Natural killer cell treated with Interleukin-12 subunit alpha and Interleukin-12 subunit beta and Interleukin-15 and Interleukin-18, amount 100 ng/mL, for 72 hours (primary cell): ENCODE data around the gene TBC1D14. TPM values are rescaled to one million over a fixed set of nuclear protein-coding genes. Genes with fewer than 3 reads are reported as not detected.
"Not testable (repeated sequence)": the region's sequence is repeated elsewhere in the genome, so short reads cannot be mapped to it uniquely, and the experiment has no call there.

Experiments used
- ATAC-seq, 2 donors: fragments of 150-1000 bp; cut with Tn5 transposase in 1 of 2; sonication (Bioruptor Pico), chemical (Tn5 transposase) in 1 of 2; 2 replicates each; pipeline ENCODE4 v1.10.0; 2021
- DNase-seq: peaks from one replicate; pipeline ENCODE4 v3.0.0; 2022; ENCODE audit warnings: low spot score
- H3K27ac Mint-ChIP-seq, 2 donors: 1 replicate in 1 of 2; 2 replicates in 1 of 2; pipeline ENCODE4 v1.8.0; 2022; ENCODE audit warnings: mixed read lengths in 2 of 2, mild to moderate bottlenecking in 1 of 2, moderate library complexity in 1 of 2
- H3K27me3 Mint-ChIP-seq, 2 donors: 1 replicate in 1 of 2; 2 replicates in 1 of 2; pipeline ENCODE4 v1.8.0; 2022; ENCODE audit warnings: mixed read lengths in 2 of 2
- H3K36me3 Mint-ChIP-seq: one replicate; pipeline ENCODE4 v1.8.0; 2022; ENCODE audit warnings: mixed read lengths
- H3K4me1 Mint-ChIP-seq, 2 donors: 1 replicate in 1 of 2; 2 replicates in 1 of 2; pipeline ENCODE4 v1.8.0; 2022; ENCODE audit warnings: low read depth in 2 of 2, mixed read lengths in 2 of 2, mild to moderate bottlenecking in 1 of 2
- H3K4me3 Mint-ChIP-seq: one replicate; pipeline ENCODE4 v1.8.0; 2022; ENCODE audit warnings: mixed read lengths
- H3K9me3 Mint-ChIP-seq: 2 replicates; pipeline ENCODE4 v1.8.0; 2022; ENCODE audit warnings: mixed read lengths
- total RNA-seq, 2 donors: library from RNA; stranded (reverse); gene quantifications; one replicate each; pipeline ENCODE4 v1.2.3, GENCODE V29; 2022

TBC1D14 gene
- total RNA-seq, 2 donors from 2014 or later, result 37.3 to 56.9 TPM

DNA sequence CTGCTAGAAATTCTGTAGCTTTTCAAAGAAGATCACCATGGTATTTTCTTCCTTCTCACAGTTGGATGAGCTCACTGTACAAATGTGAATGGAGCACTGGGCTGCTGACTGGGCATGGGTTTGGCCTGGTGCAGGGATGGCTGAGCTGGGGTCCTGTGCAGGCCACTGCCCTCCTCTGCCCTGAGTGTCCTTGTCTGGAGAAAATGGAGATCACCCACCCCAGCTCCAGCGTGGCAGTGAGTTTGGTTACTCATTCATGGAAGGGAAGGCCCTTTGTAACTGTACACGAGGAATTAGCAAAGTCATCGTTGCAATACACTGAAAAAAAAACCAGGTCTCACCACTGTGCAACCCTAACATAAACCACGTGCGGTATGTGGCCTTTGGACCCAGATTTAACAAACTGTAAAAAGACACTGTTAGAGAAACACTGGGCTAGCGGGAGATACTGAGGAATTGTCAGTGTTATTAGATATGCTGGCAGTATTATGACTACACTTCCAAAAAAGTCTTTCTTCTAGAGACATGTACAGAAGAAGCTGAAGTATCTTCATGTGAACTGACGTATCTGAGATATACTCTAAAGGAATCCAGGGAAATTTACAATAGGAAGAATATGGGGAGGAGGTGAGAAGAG, 16.1 kb upstream of the TBC1D14 start:
- H3K27me3 Mint-ChIP-seq, result no peaks in the 10 kb centered on the region
- H3K27ac Mint-ChIP-seq, result peak overlapping the region; percentile 20 to 80
- ATAC-seq (peak; percentile 3 to 56), DNase-seq (no peak)
- H3K4me3 Mint-ChIP-seq, result peak overlapping the region; percentile 74
- H3K36me3 Mint-ChIP-seq, result no peaks in the 10 kb centered on the region
- peaks cover 26 to 32% of the 10 kb centered on the region in 2 donors for H3K4me1 Mint-ChIP-seq
- no peaks in the 10 kb centered on the region for H3K9me3 Mint-ChIP-seq

DNA sequence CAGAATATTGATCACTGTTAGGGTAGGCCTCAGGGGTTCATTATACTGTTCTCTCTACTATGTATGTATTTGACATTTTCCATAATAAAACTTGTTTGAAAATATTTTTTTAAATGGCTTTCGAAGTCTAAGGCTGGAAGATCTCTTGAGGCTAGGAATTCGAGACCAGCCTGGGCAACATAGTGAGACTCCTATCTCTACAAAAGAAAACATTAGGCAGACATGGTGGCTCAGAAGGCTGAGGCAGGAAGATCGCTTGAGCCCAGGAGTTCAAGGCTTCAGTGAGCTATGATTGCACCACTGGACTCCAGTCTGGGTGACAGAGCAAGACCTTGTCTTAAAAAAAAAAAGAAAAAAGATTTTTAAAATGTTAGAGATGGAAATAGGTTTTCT, 15.5 kb upstream of the TBC1D14 start:
- no peaks in the 10 kb centered on the region for H3K36me3 Mint-ChIP-seq
- ATAC-seq (no peak), DNase-seq (no peak)
- no peaks in the 10 kb centered on the region for H3K9me3 Mint-ChIP-seq
- peaks cover 31 to 38% of the 10 kb centered on the region in 2 donors for H3K4me1 Mint-ChIP-seq
- H3K4me3 Mint-ChIP-seq, result peak overlapping the region; percentile 74
- H3K27ac Mint-ChIP-seq, result peak overlapping the region; percentile 20 to 80
- H3K27me3 Mint-ChIP-seq, result no peaks in the 10 kb centered on the region

DNA sequence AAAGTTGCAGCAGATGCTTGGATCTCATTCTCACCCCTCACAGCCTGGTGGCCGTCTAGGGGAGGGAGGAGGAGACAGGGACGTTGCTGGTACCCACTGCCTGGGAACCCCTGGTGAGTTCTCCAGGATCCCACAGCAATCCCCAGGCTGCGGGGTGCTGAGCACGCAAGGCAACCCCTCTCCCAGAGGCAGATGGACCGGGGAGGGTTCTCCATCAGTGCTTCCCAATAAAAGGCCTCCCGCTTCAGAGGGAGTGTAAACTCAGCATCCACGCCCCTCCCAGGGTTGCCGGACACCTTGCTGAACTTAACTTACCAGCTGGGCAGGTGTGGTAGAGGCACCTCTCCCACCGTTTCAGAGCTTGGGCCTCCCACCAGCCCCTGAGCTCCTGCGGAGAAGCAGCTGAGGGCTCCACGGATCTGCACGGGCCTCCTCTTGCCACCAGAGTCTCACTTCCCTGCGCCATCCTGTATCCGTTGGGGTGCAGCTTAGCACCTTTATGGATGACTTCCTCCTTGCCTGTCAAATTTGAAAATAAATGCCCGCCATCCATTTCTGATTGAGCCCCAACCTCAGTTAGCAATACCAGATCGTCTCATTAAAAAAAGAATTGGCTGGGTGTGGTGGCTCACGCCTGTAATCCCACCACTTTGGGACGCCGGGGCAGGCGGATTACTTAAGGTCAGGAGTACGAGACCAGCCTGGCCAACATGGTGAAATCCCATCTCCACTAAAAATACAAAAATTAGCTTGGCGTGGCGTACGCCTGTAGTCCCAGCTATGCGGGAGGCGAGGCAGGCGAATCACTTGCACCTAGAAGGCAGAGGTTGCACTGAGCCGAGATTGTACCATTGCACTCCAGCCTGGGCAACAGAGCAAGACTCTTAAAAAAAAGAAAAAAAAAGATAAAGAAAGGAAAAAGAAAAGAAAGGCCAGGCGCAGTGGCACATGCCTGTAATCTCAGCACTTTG, 14.8 kb upstream of the TBC1D14 start:
- H3K4me1 Mint-ChIP-seq, result peaks cover 38 to 45% of the 10 kb centered on the region in 2 donors
- peak overlapping the region; percentile 74 for H3K4me3 Mint-ChIP-seq

DNA sequence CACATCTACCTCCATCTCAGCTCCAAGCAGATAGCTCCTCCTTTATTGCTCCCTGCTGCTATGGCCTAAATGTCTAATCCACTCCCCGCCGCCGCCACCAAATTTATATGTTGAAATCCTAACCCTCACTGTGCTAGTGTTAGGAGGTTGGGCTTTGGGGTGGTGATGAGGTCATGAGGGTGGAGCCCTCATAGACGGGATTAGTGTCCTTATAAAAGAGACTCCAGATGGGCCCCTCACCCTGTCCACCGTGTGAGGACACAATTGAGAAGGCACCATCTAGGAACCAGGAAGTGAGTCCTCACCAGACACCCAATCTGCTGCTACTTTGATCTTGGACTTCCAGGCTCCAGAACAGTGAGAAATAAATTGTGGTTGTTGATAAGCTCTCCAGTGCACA, 13.6 kb upstream of the TBC1D14 start:
- no peak for DNase-seq
- H3K9me3 Mint-ChIP-seq, result no peaks in the 10 kb centered on the region
- H3K27me3 Mint-ChIP-seq, result no peaks in the 10 kb centered on the region
- no peak overlapping the region for H3K4me3 Mint-ChIP-seq
- H3K27ac Mint-ChIP-seq, result no peak overlapping the region
- ATAC-seq, result no peak
- H3K36me3 Mint-ChIP-seq, result no peaks in the 10 kb centered on the region
- H3K4me1 Mint-ChIP-seq, result peaks cover 48 to 55% of the 10 kb centered on the region in 2 donors

More for the DNA sequence above, 14.8 kb upstream of the TBC1D14 start:
- Mint-ChIP-seq H3K27me3 (no peaks in the 10 kb centered on the region), H3K9me3 (no peaks in the 10 kb centered on the region), H3K36me3 (no peaks in the 10 kb centered on the region), H3K27ac (peak overlapping the region; percentile 50 to 80)
- DNase-seq, result peak; percentile 40
- no peak for ATAC-seq

DNA sequence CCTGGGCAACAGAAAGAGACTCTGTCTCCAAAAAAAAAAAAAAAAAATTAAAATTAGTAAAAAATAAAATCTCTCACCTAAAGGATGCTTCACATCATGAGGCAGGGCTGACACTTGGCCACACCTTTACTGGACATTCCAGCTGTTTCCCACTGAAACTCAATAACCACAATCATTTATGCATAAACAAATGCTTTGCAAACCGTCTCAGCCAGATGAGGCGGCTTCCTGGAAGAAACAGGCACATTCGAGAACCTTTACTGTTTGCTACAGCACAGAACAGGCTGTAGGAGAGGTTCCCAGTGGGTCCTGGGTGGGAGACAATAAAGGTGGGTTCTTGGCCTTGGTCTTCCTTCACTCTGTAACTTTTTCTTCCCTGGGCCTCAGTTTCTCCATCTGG, 10.9 kb upstream of the TBC1D14 start:
- Mint-ChIP-seq H3K9me3 (no peaks in the 10 kb centered on the region), H3K4me1 (peaks cover 30 to 39% of the 10 kb centered on the region in 2 donors), H3K27ac (peak overlapping the region; percentile 95 to 99), H3K4me3 (peak overlapping the region; percentile 92), H3K27me3 (no peaks in the 10 kb centered on the region), H3K36me3 (no peaks in the 10 kb centered on the region)
- ATAC-seq (peak in 1 of 2 donors; percentile 34), DNase-seq (peak; percentile 20)

DNA sequence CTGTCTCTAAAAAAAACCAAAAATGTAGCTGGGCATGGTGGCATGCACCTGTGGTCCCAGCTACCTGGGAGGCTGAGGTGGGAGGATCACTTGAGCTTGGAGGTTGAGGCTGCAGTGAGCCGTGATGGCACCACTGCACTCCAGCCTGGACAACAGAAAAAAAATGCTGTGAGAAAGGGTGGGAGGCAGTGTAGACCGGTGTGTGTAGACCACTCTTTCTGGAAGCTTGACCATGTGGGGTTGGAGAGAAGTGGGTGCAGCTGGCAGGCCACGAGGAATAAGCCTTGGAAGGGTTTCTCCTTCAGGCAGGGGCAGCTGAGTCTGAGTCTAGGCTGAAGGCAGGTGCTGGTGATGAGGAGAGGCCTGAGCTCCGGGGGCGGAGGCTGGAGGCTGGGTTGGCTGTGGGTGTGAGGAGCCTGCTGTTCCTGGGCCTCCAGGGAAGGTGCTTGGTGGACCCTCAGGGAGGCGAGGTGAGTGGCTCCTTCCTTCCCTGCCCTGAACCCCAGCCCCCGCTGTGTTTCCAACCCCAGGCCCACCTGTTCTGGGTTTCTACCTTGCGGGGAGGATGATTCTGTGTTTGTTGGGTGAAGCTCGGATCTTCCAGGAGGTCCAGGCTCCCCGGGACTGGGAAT, 9.3 kb upstream of the TBC1D14 start:
- H3K9me3 Mint-ChIP-seq, result no peaks in the 10 kb centered on the region
- peak overlapping the region; percentile 92 for H3K4me3 Mint-ChIP-seq
- peaks cover 26 to 29% of the 10 kb centered on the region in 2 donors for H3K4me1 Mint-ChIP-seq
- no peak for DNase-seq
- no peaks in the 10 kb centered on the region for H3K36me3 Mint-ChIP-seq
- H3K27ac Mint-ChIP-seq, result peak overlapping the region; percentile 95 to 99
- H3K27me3 Mint-ChIP-seq, result no peaks in the 10 kb centered on the region
- ATAC-seq, result no peak

DNA sequence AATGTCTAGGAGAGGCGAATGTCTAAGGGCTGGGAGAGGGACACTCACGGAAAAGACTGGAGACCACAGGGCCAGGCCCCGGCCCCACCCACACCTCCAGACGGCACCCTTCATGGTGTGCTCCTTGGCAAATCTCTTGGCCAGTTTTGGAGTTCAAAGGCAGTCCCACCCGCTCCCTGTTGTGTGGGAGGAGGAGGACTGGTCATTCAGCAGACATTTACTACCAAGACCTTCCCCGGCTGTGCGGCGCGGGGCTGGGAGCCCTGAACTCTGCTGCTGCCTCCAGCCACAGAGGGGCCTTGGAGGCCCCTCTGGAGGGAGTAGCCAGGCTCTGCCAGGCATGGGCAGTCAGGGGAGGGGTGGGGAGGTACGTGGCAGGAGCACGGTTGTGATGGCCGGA, 8.7 kb upstream of the TBC1D14 start:
- no peak for ATAC-seq
- Mint-ChIP-seq H3K4me1 (peaks cover 26 to 29% of the 10 kb centered on the region in 2 donors), H3K36me3 (no peaks in the 10 kb centered on the region), H3K4me3 (peak overlapping the region; percentile 92), H3K9me3 (no peaks in the 10 kb centered on the region), H3K27ac (peak overlapping the region; percentile 95 to 99), H3K27me3 (no peaks in the 10 kb centered on the region)
- no peak for DNase-seq

DNA sequence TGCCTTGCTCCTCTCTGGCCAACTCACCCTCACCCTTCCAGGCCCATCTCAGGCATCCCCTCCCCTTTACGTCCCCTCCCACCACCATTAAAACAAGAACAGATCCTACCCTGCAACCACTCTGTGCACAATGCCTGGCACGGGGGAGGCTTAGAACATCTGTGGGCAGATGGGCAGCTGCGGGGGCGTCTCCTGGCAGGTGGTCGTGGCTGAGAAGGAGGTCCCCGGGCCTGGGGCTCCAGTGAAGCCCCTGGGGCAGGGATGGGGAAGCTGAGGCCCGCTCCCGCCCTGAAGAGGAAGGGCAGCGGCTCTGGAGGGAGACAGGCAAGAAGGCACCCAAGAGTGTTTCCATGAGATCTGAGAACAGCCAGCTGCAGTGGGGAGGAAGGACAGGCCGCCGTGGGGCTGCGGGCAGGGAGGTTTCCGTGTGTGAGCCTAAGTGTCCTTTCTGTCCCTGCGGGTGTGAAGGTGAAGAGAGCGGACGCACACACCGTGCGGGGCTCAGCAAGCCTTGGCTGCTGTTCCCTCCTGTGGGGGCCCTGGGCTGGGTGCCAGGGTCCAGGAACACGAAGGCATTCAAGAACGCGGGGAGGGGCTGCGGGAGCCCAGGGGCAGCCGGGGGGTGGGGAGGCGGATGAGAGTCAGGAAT, 7.8 kb upstream of the TBC1D14 start:
- Mint-ChIP-seq H3K27me3 (no peaks in the 10 kb centered on the region), H3K36me3 (no peaks in the 10 kb centered on the region), H3K4me3 (no peak overlapping the region), H3K9me3 (no peaks in the 10 kb centered on the region), H3K4me1 (peaks cover 26 to 29% of the 10 kb centered on the region in 2 donors), H3K27ac (peak overlapping the region in 1 of 2 donors; percentile 99)
- DNase-seq (no peak), ATAC-seq (no peak)

DNA sequence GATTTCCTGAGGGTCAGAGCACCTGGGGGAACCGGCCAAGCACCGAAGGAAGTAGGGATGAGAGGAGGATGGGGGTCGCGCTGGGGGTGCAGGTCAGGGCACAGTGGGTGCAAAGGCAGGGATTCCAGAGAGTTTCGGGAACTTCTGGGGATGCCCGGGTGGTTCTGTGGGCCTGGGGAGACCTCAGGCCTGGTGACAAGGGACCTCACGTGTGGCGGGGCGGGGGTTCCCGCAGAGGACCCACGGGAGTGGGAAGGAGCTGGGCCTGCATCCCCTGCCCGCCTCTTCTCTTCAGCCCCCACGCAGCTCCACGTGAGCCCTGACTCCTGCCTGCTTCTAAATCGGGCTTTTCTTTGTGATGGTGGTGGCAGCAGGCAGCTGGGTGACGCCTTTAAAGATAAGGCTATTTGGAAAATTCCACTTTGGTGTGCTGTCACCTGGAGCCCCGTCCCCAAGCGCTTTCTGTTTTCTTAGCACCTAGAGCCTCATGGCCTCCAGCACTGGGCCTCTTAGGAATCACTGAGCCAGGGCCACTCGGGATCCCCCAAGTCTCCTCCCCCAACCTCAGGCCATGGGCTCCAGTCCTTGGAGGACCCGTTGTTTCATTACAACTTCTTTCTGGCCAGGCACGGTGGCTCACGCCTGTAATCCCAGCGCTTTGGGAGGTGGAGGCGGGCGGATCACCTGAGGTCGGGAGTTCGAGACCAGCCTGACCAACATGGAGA, 7.1 kb upstream of the TBC1D14 start:
- Mint-ChIP-seq H3K36me3 (no peaks in the 10 kb centered on the region), H3K9me3 (no peaks in the 10 kb centered on the region), H3K27ac (peak overlapping the region in 1 of 2 donors; percentile 26), H3K4me3 (no peak overlapping the region), H3K4me1 (peaks cover 27 to 29% of the 10 kb centered on the region in 2 donors), H3K27me3 (peaks cover 0 to under 1% of the 10 kb centered on the region in 2 donors)
- DNase-seq (peak; percentile 42), ATAC-seq (no peak)

DNA sequence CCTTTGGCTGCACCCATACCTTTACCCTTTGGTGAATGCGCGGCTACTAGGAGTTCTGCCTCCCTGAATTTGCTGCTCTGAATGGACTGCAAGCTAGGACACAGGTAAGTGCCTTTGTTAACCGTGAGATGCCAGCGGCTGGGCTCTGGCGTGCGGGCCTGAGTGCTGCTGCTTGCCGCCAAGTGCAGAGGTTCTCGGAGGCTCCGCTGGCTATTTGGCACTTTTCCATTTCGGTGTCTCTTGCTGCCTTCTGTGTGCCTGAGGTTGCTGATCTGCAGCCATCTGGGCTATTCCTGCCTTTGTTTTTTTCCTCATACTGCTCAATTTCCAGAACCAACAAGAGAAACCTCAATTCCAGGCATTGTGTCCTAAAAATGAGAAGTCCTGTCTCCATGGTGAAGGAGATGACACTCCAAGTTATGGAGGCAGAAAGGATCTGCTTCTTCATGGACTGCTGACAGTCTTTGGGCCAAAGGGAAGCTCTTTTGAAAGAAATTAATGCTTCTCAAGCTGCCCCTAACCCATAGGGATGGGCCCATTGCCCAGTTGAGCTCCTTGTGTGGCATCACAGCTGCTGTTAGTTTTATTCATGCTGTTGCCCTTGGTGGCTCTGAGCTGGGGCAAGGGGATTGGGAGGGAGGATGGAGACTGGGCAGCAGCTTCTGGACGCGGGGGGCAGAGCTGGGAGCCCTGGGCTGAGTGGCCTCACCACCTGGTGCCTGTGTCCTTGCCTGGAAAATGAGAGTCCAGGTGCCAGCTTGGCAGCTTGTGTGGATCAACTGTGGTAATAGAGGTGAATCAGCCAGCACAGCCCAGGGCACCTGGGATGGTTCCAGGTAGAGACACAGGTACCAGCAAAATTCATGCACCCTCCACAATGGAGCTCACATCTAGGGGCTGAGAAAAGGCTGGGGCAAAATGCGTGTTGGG, 3.8 kb upstream of the TBC1D14 start:
- H3K27ac Mint-ChIP-seq, result no peak overlapping the region
- H3K27me3 Mint-ChIP-seq, result peaks cover 0 to 4% of the 10 kb centered on the region in 2 donors
- H3K36me3 Mint-ChIP-seq, result no peaks in the 10 kb centered on the region
- H3K9me3 Mint-ChIP-seq, result no peaks in the 10 kb centered on the region
- ATAC-seq, result no peak
- H3K4me1 Mint-ChIP-seq, result peaks cover 20 to 21% of the 10 kb centered on the region in 2 donors
- no peak overlapping the region for H3K4me3 Mint-ChIP-seq
- DNase-seq, result no peak

DNA sequence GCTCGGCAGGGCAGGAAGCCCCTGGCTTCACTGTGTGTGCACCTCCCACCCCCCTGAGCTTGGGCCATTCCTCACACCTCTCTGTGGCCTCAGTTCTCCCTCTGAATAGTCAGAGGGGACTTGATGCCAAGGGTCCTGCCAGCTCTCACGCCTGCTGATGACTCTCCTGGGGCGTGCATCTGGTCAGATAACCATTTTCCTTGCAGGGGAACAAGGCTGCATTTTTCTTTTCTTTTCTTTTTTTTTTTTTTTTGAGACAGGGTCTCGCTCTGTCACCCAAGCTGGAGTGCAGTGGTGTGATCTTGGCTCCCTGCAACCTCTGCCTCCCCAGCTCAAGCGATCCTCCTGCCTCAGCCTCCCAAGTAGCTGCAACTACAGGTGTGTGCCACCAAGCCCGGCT, 3.1 kb upstream of the TBC1D14 start:
- DNase-seq, H3K9me3 Mint-ChIP-seq, H3K27ac Mint-ChIP-seq, H3K27me3 Mint-ChIP-seq, H3K36me3 Mint-ChIP-seq, H3K4me3 Mint-ChIP-seq, ATAC-seq: not testable (repeated sequence)
- H3K4me1 Mint-ChIP-seq, result peaks cover 20 to 23% of the 10 kb centered on the region in 2 donors

DNA sequence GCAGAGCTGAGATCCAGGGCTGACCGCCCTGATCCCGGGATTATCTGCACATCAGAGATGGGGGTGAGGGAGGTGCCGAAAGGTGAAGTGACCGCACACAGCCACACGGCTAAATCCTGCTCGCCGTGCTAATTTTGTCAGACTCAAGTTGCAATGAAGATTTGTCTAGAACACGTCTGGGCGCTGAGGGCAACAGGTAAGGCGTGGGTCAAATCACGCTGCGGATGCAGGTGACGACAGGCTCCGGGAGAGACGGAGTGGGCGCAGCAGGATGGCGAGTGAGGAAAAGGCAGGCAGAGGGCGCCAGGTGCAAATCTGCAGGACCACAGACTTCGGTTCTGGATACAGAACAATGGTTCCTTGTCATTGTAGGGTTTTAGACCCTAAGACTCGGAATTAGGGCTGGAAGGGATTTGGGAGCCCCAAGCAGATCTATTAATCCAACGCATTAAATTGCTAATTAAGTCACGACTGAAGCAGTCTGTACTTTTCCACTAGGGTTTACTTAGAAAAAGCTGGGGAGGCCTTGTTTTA, 1.9 kb upstream of the TBC1D14 start:
- Mint-ChIP-seq H3K9me3 (no peaks in the 10 kb centered on the region), H3K27me3 (peaks cover 0 to 4% of the 10 kb centered on the region in 2 donors), H3K4me1 (peaks cover 27 to 31% of the 10 kb centered on the region in 2 donors), H3K4me3 (peak overlapping the region; percentile 26), H3K36me3 (no peaks in the 10 kb centered on the region), H3K27ac (no peak overlapping the region)
- DNase-seq (no peak), ATAC-seq (no peak)
